GM12872 (cell line): Measurements from ENCODE around the gene ZFY.

ENCODE experiments used
- TF ChIP-seq, protein P1 (sequence below): IDR thresholded peaks from 3 replicates; pipeline ENCODE4 v1.5.1; 2011; ENCODE audit warnings: low read depth, mild to moderate bottlenecking, low read length, moderate library complexity; ENCODE audit not compliant: insufficient read depth

The ZFY gene

GRCh38 chrY:2934861-2935715 is at the start of gene ZFY:
TSS of gene ZFY (plus strand) at chrY:2935381. CDS start at chrY:2953937, 18,556 bp downstream.
- TF ChIP-seq, protein P1, sequence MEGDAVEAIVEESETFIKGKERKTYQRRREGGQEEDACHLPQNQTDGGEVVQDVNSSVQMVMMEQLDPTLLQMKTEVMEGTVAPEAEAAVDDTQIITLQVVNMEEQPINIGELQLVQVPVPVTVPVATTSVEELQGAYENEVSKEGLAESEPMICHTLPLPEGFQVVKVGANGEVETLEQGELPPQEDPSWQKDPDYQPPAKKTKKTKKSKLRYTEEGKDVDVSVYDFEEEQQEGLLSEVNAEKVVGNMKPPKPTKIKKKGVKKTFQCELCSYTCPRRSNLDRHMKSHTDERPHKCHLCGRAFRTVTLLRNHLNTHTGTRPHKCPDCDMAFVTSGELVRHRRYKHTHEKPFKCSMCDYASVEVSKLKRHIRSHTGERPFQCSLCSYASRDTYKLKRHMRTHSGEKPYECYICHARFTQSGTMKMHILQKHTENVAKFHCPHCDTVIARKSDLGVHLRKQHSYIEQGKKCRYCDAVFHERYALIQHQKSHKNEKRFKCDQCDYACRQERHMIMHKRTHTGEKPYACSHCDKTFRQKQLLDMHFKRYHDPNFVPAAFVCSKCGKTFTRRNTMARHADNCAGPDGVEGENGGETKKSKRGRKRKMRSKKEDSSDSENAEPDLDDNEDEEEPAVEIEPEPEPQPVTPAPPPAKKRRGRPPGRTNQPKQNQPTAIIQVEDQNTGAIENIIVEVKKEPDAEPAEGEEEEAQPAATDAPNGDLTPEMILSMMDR: no peak

DNA sequence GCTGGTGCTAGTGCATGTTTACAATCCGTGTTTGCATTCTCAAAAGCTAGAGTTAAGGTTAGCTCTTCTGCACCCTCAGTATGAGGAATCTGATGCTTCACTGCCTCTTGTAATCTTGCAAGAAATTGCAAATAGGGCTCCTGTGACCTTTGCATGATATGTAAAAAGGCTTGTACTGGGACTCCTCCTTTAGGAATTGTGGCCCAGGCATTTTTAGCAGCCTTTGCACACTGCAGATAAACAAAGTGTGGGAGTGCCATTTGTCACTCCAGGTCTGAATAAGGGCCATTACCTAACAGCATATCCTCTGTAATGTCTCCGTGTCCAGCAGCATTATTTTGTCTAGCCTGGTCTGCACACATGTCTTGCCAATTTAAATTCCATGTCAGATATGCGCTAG is 49.3 kb upstream of the ZFY start:
- TF ChIP-seq, protein P1: no peak

DNA sequence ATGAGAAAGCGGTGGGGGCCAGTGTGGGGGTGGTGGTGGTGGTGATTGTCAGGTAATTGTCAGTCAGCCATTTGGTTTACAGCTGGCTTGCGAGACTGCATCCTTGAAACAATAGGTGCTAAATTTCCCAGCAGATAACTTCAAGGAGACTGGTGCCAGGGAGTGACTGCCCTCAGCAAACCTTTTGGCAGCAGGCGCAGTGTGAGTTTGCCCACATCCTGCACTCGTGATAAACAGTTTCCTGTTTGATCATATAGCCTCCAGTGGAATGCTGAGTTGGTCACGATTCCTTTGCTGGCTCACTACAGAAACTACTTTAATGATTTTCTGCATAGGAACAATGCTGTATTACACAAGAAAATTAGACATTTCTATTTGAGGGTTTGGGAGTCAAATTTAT is 47.8 kb upstream of the ZFY start:
- TF ChIP-seq, protein P1: no peak

DNA sequence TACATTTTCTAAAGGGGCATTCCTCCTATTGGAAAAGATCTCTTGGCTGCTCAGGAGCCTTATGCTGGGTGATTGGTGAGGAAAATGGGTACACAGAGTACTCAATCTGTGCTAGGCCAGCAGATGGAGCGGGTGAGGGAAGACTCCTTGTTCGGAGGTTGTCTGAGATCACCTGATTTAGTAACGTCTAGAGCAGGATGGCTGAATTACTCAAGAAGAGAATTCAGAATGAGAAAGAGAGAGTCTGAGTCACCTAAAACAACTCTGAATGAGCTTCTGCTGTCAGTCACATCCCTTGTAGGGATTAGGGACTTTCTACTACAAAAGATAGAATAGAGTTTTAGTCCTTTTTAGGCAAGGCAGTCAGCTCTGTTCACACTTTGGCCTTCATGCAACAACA is 47.2 kb upstream of the ZFY start:
- TF ChIP-seq, protein P1: no peak

GRCh38 chrY:2893471-2893870 is 41.7 kb upstream of the ZFY start:
- TF ChIP-seq, protein P1: no peak

- TF ChIP-seq, protein P1: no peak
These were observed 39.1 kb upstream of the ZFY start for GRCh38 chrY:2896050-2896449.

DNA sequence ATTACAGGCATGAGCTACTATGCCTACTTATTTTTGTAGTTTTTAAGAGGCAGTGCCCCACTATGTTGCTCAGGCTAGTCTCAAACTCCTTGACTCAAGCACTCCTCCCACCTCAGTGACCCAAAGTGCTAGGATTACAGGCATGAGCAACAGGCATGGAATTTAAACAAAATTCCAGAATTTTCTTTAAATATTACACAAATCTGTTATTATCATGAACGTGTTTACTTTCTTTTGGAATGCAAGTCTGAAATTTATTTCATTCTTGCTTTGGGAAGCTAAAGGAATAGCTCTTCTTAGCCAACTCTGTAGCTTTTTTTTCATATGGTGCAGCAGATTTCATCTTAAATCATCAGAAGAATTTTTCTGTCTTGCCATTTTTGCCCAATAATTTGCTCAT is 27.8 kb upstream of the ZFY start:
- TF ChIP-seq, protein P1: no peak
